GM21529 (cell line): Measurements from ENCODE around the gene MSGN1.
A peak's percentile ranks its signal among the peaks of the same experiment; 100 is the strongest.
"Not testable (repeated sequence)": the region's sequence is repeated elsewhere in the genome, so short reads cannot be mapped to it uniquely, and the experiment has no call there.

ENCODE experiments used
- ATAC-seq: cut with Tn5 transposase; IDR thresholded peaks from one replicate; pipeline ENCODE4 v1.9.1; 2021; ENCODE audit not compliant: unreplicated experiment

The MSGN1 gene

GRCh38 chr2:17804358-17804757 is 11.9 kb upstream of the MSGN1 start:
- ATAC-seq = peak; percentile 79

- ATAC-seq = peak; percentile 43
Observed at GRCh38 chr2:17805166-17805565, 11.1 kb upstream of the MSGN1 start.

DNA sequence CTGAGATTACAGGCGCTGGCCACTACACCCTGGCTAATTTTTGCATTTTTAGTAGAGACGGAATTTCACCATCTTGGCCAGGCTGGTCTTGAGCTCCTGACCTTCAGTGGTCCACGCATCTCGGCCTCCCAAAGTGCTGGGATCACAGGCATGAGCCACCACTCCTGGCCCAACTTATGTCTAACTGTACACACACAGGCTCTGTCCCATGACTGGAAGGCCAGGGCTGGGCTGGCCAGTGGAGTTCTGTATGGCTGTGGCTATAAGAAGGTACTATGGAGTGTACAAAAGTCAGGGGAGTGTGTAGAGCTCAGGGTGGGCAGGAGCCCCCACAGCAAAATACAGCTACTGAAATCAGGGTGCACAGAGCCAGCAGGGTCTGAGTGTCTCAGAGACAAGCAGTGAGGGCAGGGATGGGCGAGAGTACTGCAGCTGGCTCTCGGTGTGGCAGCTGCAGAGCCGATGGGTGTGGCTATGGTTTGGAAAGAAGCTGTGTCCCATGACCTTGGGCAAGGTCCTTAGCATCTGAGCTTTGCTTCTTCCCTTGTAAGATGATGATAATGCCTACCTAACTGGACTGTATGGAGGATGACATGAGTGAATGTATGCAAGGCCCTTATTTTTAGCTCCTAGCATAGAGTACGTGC is 10.4 kb upstream of the MSGN1 start:
- ATAC-seq = no peak

- peak; percentile 48 for ATAC-seq
Observed at GRCh38 chr2:17813010-17813741, 3.1 kb upstream of the MSGN1 start.

GRCh38 chr2:17813742-17814473 is 2.4 kb upstream of the MSGN1 start:
- peak; percentile 89 for ATAC-seq

- no peak for ATAC-seq
Observed at GRCh38 chr2:17814601-17815000, 1.7 kb upstream of the MSGN1 start.

DNA sequence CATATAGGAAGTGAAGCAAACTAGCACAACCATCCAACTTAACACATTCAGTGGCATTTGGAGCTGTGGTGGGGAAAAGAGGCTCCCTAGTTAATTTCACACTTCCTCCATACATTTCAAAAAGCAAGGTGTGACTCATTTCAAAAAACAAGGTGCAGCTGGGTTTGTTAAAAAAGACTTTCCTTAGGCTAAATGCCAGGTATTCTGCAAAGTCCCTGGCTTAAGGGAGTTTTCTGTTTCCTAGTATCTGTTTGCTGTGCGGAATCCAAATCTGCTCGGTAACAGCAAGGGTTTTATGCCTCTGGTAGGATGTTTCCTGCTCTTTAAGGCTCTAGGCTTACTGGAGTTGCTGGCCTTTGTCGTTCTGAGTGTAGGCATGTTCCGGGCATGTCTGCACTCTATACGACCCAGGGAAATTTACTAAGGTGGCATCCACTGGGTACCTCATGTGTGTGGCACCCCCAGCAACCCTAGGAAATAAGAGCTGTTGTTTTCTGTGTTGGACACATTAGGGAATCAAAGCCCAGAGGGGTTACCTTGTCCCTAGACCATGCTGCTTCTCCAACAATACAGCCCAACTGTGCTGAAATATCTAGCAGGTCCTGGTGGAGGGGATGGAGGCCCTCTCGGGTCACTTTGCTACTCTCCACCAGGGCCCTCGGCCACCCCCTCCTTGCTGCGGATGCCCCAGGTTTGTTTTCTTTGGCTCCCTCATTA is 634 bp upstream of the MSGN1 start:
- ATAC-seq = peak; percentile 36

DNA sequence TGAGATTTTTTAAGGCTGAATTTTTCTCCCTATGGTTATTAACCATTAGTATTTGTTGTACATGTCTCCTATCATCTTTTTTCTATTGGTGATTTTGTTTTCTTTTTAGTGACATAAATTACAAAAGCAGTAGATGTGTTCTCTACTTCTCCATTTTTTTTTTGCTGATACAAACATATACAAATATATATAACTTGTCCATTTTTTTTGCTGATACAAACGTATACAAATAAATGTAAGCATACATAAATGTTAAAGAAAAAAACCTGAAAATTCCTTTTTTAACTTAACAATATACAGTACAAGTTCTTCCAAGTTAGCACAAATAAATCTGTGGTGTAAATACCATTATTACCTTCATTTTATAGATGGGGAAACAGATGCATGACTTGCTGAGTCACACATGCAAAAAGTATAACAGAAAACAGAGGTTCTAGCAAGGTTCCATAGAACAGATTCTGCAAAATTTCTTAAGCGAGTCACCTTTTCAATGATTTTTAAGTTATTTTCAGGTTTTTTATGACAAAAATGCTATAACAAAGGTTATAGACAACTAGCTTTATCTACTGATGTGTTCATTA is 2.1 kb downstream of the MSGN1 start:
- ATAC-seq = no peak

- ATAC-seq = no peak
Observed at GRCh38 chr2:17821080-17821479, 4.8 kb downstream of the MSGN1 start.

DNA sequence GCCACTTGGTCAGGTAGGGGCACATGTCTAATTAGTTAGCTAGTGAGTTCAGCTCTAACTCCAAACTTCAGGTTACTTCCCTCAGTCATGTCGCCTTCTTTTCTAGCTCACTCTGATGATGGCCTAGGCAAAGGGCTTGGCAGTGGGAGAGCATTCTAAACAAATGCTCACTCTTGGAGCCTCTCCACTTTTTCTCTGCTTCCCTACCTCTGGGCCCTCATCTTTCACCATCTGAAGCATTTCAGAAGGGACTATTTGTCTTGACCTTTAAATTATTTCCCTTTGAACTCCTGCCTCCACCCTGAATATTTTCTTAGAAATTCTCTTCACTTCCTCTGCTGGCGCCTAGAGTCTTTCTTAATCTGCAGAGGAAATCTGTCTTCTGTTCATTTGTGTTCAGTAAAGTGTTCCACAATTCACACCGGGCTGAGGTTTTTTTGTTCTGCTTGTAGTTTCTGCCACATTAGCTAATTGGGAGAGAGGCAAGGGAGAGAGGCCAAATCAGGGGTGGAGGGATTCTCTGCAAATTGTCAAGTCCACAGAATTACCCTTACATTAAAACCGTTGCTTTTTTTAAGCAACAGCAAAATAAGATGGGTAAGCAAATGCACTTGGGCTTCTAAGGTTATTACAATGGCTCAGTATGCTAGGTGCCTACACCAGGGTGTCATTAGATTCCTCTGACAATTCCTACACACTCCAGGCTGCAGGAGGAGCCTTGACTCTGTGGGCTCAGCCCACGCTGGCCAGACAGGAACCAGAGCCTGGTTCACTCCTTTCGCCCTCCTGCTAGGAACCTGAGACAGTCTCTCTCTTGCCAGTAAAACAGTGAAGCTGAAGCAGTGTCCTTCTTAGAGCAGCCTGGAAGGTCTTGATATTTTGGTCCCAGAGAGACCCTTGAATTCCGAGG is 5.5 kb downstream of the MSGN1 start:
- ATAC-seq = peak; percentile 52

DNA sequence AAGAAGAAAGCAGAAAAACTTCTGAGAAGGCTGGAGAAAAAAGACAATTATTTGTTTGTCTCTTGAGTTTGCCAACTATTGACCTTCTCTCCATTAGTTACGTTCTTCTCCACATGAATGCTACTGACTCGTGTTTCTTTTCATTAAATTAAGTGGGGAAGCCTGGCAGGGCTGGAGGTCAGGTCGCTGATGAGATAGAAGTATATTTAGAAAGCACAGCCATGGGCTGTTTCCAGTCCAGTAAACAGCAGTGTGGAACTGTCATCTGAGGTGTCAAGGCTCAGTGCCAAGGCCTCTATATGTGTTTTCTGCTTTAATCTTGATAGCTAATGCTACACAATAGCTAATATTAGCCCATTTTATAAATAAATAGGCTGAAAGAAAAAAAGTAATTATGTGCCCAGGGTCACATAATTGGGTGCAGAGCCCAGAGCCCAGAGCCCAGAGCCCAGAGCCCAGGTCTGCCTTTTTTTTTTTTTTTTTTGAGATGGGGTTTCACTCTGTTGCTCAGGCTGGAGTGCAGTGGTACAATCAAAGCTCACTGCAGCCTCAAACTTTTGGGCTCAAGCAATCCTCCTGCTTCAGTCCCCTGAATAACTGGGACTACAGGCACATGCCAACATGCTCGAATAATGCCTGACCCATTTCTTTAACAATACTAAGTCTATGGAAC is 6.3 kb downstream of the MSGN1 start:
- ATAC-seq = peak; percentile 52

- ATAC-seq = not testable (repeated sequence)
Observed at GRCh38 chr2:17823646-17824045, 7.4 kb downstream of the MSGN1 start.

DNA sequence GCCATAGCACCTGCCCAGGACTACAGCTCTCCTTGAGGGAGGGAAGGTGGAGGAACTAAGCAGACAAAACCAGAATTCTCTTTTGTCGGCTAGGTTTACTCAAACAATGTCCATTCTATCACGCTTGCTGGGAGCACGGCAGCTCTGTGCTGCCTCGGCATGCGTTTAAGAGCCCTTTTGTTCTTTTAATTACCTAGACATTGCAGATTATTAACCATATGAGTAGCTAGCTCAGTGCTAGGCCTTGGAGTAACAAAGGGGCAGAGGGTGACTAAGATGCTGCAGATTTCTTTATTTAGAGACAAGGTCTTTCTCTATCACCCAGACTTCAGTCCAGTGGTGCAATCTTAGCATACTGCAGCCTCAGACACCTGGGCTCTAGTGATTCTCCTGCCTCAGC is 11.1 kb downstream of the MSGN1 start:
- no peak for ATAC-seq

GRCh38 chr2:17827785-17828184 is 11.5 kb downstream of the MSGN1 start:
- no peak for ATAC-seq

GRCh38 chr2:17830053-17831034 is 14.1 kb downstream of the MSGN1 start:
- ATAC-seq = peak; percentile 91

DNA sequence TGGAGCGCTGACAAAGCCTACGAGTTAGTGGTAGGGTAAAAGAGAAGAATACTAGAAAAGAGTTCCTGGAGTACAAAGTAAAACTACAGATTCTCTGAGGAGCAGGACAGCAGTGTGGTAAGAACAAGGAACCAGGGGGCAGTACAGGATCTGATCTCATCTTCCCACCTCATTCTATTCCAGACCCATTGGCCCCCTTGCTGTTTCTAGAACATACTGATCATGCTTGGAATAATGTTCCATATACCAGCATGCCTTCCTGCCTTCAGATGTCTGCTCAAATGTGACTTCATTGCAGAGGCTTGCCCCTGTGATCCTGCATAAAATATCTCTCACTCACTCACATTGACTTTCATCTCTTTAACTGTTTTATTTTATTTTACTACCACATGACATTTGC is 19.3 kb downstream of the MSGN1 start:
- no peak for ATAC-seq

DNA sequence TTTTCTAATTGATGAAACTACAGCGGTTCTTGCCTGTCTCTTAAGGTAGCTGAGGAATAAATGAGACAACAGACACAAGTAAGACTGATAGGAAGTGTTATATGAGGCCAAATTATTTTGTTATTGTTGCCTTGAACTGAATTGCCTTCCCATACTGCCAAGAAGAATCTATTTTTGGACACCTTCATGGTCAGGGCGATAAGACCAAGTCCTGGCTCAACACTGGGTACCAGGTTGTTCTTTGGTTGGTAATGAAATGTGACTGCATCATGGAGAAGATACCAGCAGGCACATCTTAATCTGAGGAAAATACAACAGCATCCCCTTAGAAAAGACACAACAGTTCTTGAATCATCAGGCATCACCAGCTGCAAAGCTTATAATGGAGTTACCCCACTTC is 23.7 kb downstream of the MSGN1 start:
- ATAC-seq = no peak

- ATAC-seq = no peak
Observed at GRCh38 chr2:17843457-17843856, 27.2 kb downstream of the MSGN1 start.
